DOHH2 (cell line): Measurements from ENCODE around the gene BMP8A.

ENCODE experiments used
- CTCF ChIP-seq: fragments of 200-600 bp; sonication (generic); IDR thresholded peaks from one replicate; pipeline ENCODE4 v1.5.1; 2014; ENCODE audit warnings: antibody characterized with exemption, mild to moderate bottlenecking, low read depth, low read length; ENCODE audit not compliant: poor library complexity, severe bottlenecking
- EZH2phosphoT487 ChIP-seq: fragments of 200-600 bp; sonication (generic); IDR thresholded peaks from 2 replicates; pipeline ENCODE4 v1.6.1; 2017; ENCODE audit warnings: borderline replicate concordance, mild to moderate bottlenecking, antibody characterized with exemption, low read length, moderate library complexity, mixed read lengths

- no peak for TF ChIP-seq CTCF
- no peak for TF ChIP-seq EZH2phosphoT487
These were observed 21.4 kb upstream of the BMP8A start for GRCh38 chr1:39470040-39470439.
